H1 (cell line): ENCODE measurements around the gene FBXO44. TPM values are rescaled to one million over a fixed set of nuclear protein-coding genes. Genes with fewer than 3 reads are reported as not detected.

Experiments used
- CTCF ChIA-PET: fragments of 300-600 bp; sonication (Branson Sonifier 250); formaldehyde crosslinking; loops from one replicate; lab custom pipeline; 2021; ENCODE audit not compliant: partially characterized antibody; lab: Charles Lee
- POLR2A ChIA-PET: fragments of 300-600 bp; sonication (Branson Sonifier 250); formaldehyde crosslinking; loops from one replicate; lab custom pipeline; 2021; ENCODE audit warnings: inconsistent platforms; ENCODE audit not compliant: partially characterized antibody; lab: Charles Lee
- DNase-seq, 2 experiments: peaks; one replicate each; pipeline versions ENCODE4 v3.0.0 to v3.0.0-alpha.2; 2010 to 2022; ENCODE audit warnings: low spot score in 2 of 2, low read depth in 1 of 2, mixed read lengths in 1 of 2
- FAIRE-seq: peaks from 2 replicates; lab custom pipeline; 2011; peaks lifted over from hg19 to GRCh38; lab: Jason Lieb, UNC
- H2AFZ ChIP-seq: 2 replicates; pipeline ENCODE4 v1.8.1; 2012; ENCODE audit warnings: low read length, inconsistent platforms
- H2AK5ac ChIP-seq: 2 replicates; pipeline ENCODE4 v1.6.1; 2013; ENCODE audit warnings: low read depth, low read length
- H2BK120ac ChIP-seq: replicated peaks from 2 replicates; pipeline ENCODE3; 2013; ENCODE audit warnings: low read depth, low read length, inconsistent platforms
- H2BK12ac ChIP-seq: 2 replicates; pipeline ENCODE4 v1.6.1; 2013; ENCODE audit warnings: low read depth, low read length
- H2BK15ac ChIP-seq: 2 replicates; pipeline ENCODE4 v1.6.1; 2013; ENCODE audit warnings: low read length
- H2BK20ac ChIP-seq: 2 replicates; pipeline ENCODE4 v1.6.1; 2013; ENCODE audit warnings: low read length
- H2BK5ac ChIP-seq: 2 replicates; pipeline ENCODE4 v1.6.1; 2013; ENCODE audit warnings: low read depth, low read length
- H3K14ac ChIP-seq: 2 replicates; pipeline ENCODE4 v1.6.1; 2013; ENCODE audit warnings: inconsistent platforms; ENCODE audit not compliant: insufficient read length
- H3K18ac ChIP-seq: 2 replicates; pipeline ENCODE4 v1.6.1; 2013; ENCODE audit warnings: low read length; ENCODE audit errors: extremely low read depth
- H3K23ac ChIP-seq: 2 replicates; pipeline ENCODE4 v1.6.1; 2013; ENCODE audit warnings: inconsistent platforms; ENCODE audit not compliant: insufficient read length
- H3K23me2 ChIP-seq: 2 replicates; pipeline ENCODE4 v1.6.1; 2013; ENCODE audit warnings: low read depth, low read length
- H3K27ac ChIP-seq: 2 replicates; pipeline ENCODE4 v1.6.1; 2011; ENCODE audit warnings: low read depth, low read length, inconsistent platforms
- H3K27me3 ChIP-seq, 4 experiments: replicated peaks in 1 of 4; 1 replicate in 1 of 4; 2 replicates in 3 of 4; pipeline versions ENCODE4 v1.6.1 to v1.8.1; 2011 to 2013; ENCODE audit warnings: low read length in 3 of 4, mild to moderate bottlenecking in 3 of 4, inconsistent platforms in 2 of 4, mixed read lengths in 2 of 4, moderate library complexity in 1 of 4; ENCODE audit not compliant: control insufficient read depth in 3 of 4, insufficient read depth in 3 of 4; ENCODE audit errors: extremely low read depth in 1 of 4
- H3K36me3 ChIP-seq, 4 experiments: 2 replicates each; pipeline versions ENCODE4 v1.6.1 to v1.8.1; 2011 to 2013; ENCODE audit warnings: mild to moderate bottlenecking in 4 of 4, low read length in 3 of 4, moderate library complexity in 2 of 4, control low read depth in 1 of 4, inconsistent platforms in 1 of 4; ENCODE audit not compliant: insufficient read depth in 4 of 4, control insufficient read depth in 2 of 4
- H3K4ac ChIP-seq: replicated peaks from 2 replicates; pipeline ENCODE3; 2013; ENCODE audit warnings: low read length, low read depth, mixed read lengths, inconsistent platforms; ENCODE audit not compliant: insufficient read length
- H3K4me1 ChIP-seq, 4 experiments: replicated peaks in 1 of 4; 1 replicate in 1 of 4; 2 replicates in 3 of 4; pipeline versions ENCODE4 v1.6.1 to v1.8.1; 2011 to 2013; ENCODE audit warnings: low read length in 3 of 4, inconsistent platforms in 2 of 4, mixed read lengths in 1 of 4; ENCODE audit not compliant: insufficient read depth in 4 of 4, control insufficient read depth in 3 of 4
- H3K4me2 ChIP-seq, 2 experiments: 2 replicates each; pipeline versions ENCODE4 v1.6.1 to v1.8.1; 2011 to 2013; ENCODE audit warnings: low read depth in 2 of 2, low read length in 2 of 2, control low read depth in 1 of 2, inconsistent platforms in 1 of 2, mild to moderate bottlenecking in 1 of 2; ENCODE audit not compliant: insufficient read depth in 1 of 2
- H3K4me3 ChIP-seq, 4 experiments: fragments of 200-600, 300-600 bp in 1 of 4; sonication (generic), shearing (Covaris generic), sonication (Bioruptor Twin) in 1 of 4; 2 replicates each; pipeline versions ENCODE4 v1.5.1 to v1.8.1; 2011 to 2016; ENCODE audit warnings: low read length in 4 of 4, low read depth in 3 of 4, control low read depth in 2 of 4, inconsistent platforms in 2 of 4, mild to moderate bottlenecking in 2 of 4, mixed read lengths in 1 of 4, moderate library complexity in 1 of 4; ENCODE audit not compliant: insufficient read depth in 2 of 4; ENCODE audit errors: extremely low read depth in 1 of 4
- H3K56ac ChIP-seq: replicated peaks from 2 replicates; pipeline ENCODE3; 2013; ENCODE audit warnings: low read depth, mild to moderate bottlenecking, mixed read lengths, low read length, inconsistent platforms; ENCODE audit not compliant: insufficient read length
- H3K79me1 ChIP-seq: 2 replicates; pipeline ENCODE4 v1.6.1; 2013; ENCODE audit warnings: low read depth, low read length, control low read depth
- H3K79me2 ChIP-seq, 2 experiments: 2 replicates each; pipeline versions ENCODE4 v1.6.1 to v1.8.1; 2012 to 2013; ENCODE audit warnings: low read length in 2 of 2, mild to moderate bottlenecking in 2 of 2, inconsistent platforms in 1 of 2; ENCODE audit not compliant: insufficient read depth in 2 of 2, control insufficient read depth in 1 of 2
- H3K9ac ChIP-seq, 4 experiments: replicated peaks in 1 of 4; 1 replicate in 1 of 4; 2 replicates in 3 of 4; pipeline versions ENCODE4 v1.6.1 to v1.8.1; 2011 to 2013; ENCODE audit warnings: low read depth in 3 of 4, low read length in 3 of 4, control low read depth in 2 of 4, mild to moderate bottlenecking in 2 of 4, moderate library complexity in 2 of 4, inconsistent platforms in 1 of 4; ENCODE audit errors: extremely low read depth in 1 of 4
- H3K9me3 ChIP-seq, 2 experiments: 2 replicates each; pipeline versions ENCODE4 v1.6.1 to v1.8.1; 2012 to 2013; ENCODE audit warnings: mild to moderate bottlenecking in 2 of 2, moderate library complexity in 2 of 2, control low read depth in 1 of 2, inconsistent platforms in 1 of 2, low read depth in 1 of 2, low read length in 1 of 2, mixed read lengths in 1 of 2; ENCODE audit not compliant: insufficient read depth in 2 of 2
- H4K20me1 ChIP-seq, 2 experiments: replicated peaks in 1 of 2; 2 replicates each; pipeline versions ENCODE3 to v1.8.1; 2011 to 2013; ENCODE audit warnings: inconsistent platforms in 2 of 2, low read length in 2 of 2, mild to moderate bottlenecking in 1 of 2; ENCODE audit not compliant: insufficient read depth in 2 of 2, control insufficient read depth in 1 of 2
- H4K5ac ChIP-seq: 2 replicates; pipeline ENCODE4 v1.6.1; 2013; ENCODE audit warnings: low read length, low read depth, mixed read lengths, inconsistent platforms; ENCODE audit not compliant: insufficient read length
- H4K8ac ChIP-seq: 2 replicates; pipeline ENCODE4 v1.8.0; 2013; ENCODE audit warnings: mild to moderate bottlenecking, moderate library complexity, low read length, inconsistent platforms; ENCODE audit not compliant: insufficient read depth; ENCODE audit errors: extremely low read depth
- H4K91ac ChIP-seq: replicated peaks from 2 replicates; pipeline ENCODE3; 2013; ENCODE audit warnings: low read length, mixed read lengths, inconsistent platforms; ENCODE audit not compliant: insufficient read length
- KDM5A ChIP-seq: fragments of 200-600 bp; IDR thresholded peaks from 2 replicates; pipeline ENCODE4 v1.7.1; 2012; ENCODE audit warnings: mild to moderate bottlenecking, low read length, inconsistent platforms, mixed read lengths
- POU5F1 ChIP-seq: IDR thresholded peaks from 2 replicates; pipeline ENCODE4 v1.6.1; 2011; ENCODE audit warnings: low read depth, mild to moderate bottlenecking, low read length, moderate library complexity
- TBP ChIP-seq: IDR thresholded peaks from 2 replicates; pipeline ENCODE4 v1.6.1; 2011; ENCODE audit warnings: low read depth, low read length, improper control_type of control experiment
- TCF12 ChIP-seq: IDR thresholded peaks from 2 replicates; pipeline ENCODE4 v1.6.1; 2011; ENCODE audit warnings: low read depth, mild to moderate bottlenecking, low read length
- ZNF274 ChIP-seq: IDR thresholded peaks from 2 replicates; pipeline ENCODE4 v1.7.0; 2012; ENCODE audit warnings: low read length, borderline replicate concordance; ENCODE audit errors: extremely low read depth
- WGBS, 2 experiments: shearing (Covaris generic) in 1 of 2; methylation state at CpG; one replicate each; pipeline versions ENCODE4 v1.1.6 to v1.1.7; 2013 to 2015; ENCODE audit warnings: low lambda C conversion rate in 2 of 2, mixed read lengths in 2 of 2, inconsistent platforms in 1 of 2, low coverage in 1 of 2, missing lambda C conversion rate in 1 of 2; ENCODE audit not compliant: insufficient replicate concordance in 2 of 2, insufficient coverage in 1 of 2, insufficient read length in 1 of 2; ENCODE audit errors: extremely low coverage in 1 of 2, missing lambda C conversion rate in 1 of 2; 5-methylcytosine and 5-hydroxymethylcytosine counted together
- polyA plus RNA-seq, 7 experiments: library from polyadenylated mRNA; depleted of rRNA in 3 of 7; stranded (reverse) in 5 of 7; unstranded in 2 of 7; fragments of >200 nt in 5 of 7; fragments of 200-250 nt in 2 of 7; gene quantifications; 1 replicate in 5 of 7; 2 replicates in 1 of 7; 4 replicates in 1 of 7; pipeline versions ENCODE4 v1.2.1 to v1.2.3, GENCODE V29; 2011 to 2013; ENCODE audit warnings: missing spikeins in 2 of 7, mixed read lengths in 2 of 7
- total RNA-seq: library from RNA; stranded (reverse); fragmentation: NEBNext Ultra II Directional; extraction: Animal tissue kit (Norgen Biotek cat#: 25700); gene quantifications from 2 replicates; pipeline ENCODE4 v1.2.1, GENCODE V29; 2021
- TF ChIP-seq, protein P1 (sequence below): IDR thresholded peaks from 2 replicates; pipeline ENCODE4 v1.6.1; 2012; ENCODE audit warnings: low read length, inconsistent platforms

FBXO44 gene
- total and polyA plus RNA-seq, 2 of the 8 experiments (the other 6 are each of a cell fraction or from before 2014, with no cell fraction given), result 27.0 to 27.2 TPM

DNA sequence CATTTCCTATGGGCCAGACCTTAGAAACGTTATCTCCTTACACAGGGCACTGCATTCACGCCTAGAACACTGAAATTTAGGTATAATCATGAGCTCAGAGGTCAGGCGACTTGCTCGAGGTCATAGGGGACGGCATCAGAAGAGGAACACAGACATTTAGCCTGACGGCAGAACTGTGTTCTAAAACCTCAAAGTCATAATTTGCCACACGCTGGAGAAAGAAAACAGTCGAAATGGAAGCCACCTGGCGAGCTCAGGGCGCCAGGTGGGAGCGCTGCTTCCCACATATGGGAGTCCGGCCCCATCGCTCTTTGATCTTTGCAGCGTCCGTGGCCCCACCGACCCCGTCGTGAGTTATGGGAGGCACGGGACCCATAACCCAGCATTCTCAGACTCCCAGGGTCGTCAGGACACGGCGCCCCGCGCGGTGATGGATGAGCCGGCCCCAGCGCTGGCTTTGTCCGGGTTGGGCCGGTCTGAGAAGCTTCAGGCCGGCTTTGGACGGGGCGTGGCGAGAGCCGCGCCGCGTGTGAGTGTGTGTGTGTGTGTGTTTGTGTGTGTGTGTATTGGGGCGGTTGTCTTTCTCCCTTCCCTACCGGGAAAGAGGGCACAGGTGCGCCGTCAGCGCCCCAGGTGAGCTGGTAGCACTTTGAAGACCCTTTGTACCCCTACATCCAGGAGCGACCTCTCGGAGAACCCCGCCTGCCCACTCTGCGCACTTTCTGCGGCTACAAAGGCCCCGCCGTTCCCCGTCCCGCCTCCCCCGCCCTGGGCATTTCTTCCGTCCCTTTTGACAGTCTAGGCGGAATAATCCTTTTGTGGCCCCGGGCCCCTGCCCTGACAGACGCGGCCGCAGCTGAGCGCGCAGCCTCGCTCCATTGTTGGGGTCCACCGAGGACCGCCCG is 36.0 kb downstream of the FBXO44 start:
- 2% methylated on average over 52 of the region's 64 CpGs; no CpG with 5 or more reads in 1 of the 2 experiments for WGBS, 2 experiments
- peaks cover 12 to 40% (median 31%) of the 10 kb centered on the region in 4 experiments for H3K4me1 ChIP-seq
- no peaks in the 10 kb centered on the region for H3K9me3 ChIP-seq
- H3K9ac ChIP-seq, result peak overlapping the region; percentile 89 to 99 (median 96)
- peak; percentile 19 for FAIRE-seq
- no peak overlapping the region for H2AFZ ChIP-seq
- H4K91ac ChIP-seq, result peak overlapping the region; percentile 96
- no peak for DNase-seq
- POLR2A ChIA-PET, result interaction anchor here (0.6 to 32.0 kb wide), 24 partner anchors 9 to 220 kb away, joined by 3 to 1025 read pairs (median 6); partner anchors contain the start of genes AGTRAP, FBXO44, FBXO6 and MAD2L2
- H3K23me2 ChIP-seq, result peaks cover 23% of the 10 kb centered on the region
- peak overlapping the region; percentile 100 for H2BK5ac ChIP-seq
- H2BK120ac ChIP-seq, result peak overlapping the region; percentile 75
- H3K18ac ChIP-seq, result peak overlapping the region; percentile 99
- H2AK5ac ChIP-seq, result peak overlapping the region; percentile 99
- peak overlapping the region; percentile 70 for H3K14ac ChIP-seq
- H3K23ac ChIP-seq, result no peak overlapping the region
- peak overlapping the region; percentile 100 for H2BK12ac ChIP-seq
- H3K4ac ChIP-seq, result peak overlapping the region; percentile 61
- peaks cover 30% of the 10 kb centered on the region for H3K79me1 ChIP-seq
- CTCF ChIA-PET, result interaction anchor here (0.7 to 21.6 kb wide), 17 partner anchors 9 to 264 kb away, joined by 3 to 266 read pairs (median 5); partner anchors contain the start of gene MAD2L2
- peak overlapping the region; percentile 88 for H3K56ac ChIP-seq
- H2BK20ac ChIP-seq, result peak overlapping the region; percentile 80; the same call in 1 of the 2 replicates
- peak overlapping the region; percentile 97 for H3K27ac ChIP-seq
- H4K20me1 ChIP-seq, result peaks cover 3 to 11% of the 10 kb centered on the region in 2 experiments
- H3K4me3 ChIP-seq, result peak overlapping the region; percentile 75 to 99 (median 82)
- peaks cover 0 to 15% (median 0%) of the 10 kb centered on the region in 4 experiments; a peak in 2 of 8 replicates for H3K36me3 ChIP-seq
- H3K79me2 ChIP-seq, result peaks cover 15 to 78% of the 10 kb centered on the region in 2 experiments
- peak overlapping the region; percentile 96 to 99 for H3K4me2 ChIP-seq
- peak overlapping the region; percentile 58 for H4K5ac ChIP-seq
- H2BK15ac ChIP-seq, result peak overlapping the region; percentile 83; the same call in 1 of the 2 replicates
- peaks cover 0 to 2% (median 0%) of the 10 kb centered on the region in 4 experiments; a peak in 2 of 7 replicates for H3K27me3 ChIP-seq
- H4K8ac ChIP-seq, result peak overlapping the region; percentile 99
- TF ChIP-seq POU5F1 (no peak), TBP (no peak), TCF12 (no peak), ZNF274 (no peak), KDM5A (no peak)
- TF ChIP-seq, protein P1, sequence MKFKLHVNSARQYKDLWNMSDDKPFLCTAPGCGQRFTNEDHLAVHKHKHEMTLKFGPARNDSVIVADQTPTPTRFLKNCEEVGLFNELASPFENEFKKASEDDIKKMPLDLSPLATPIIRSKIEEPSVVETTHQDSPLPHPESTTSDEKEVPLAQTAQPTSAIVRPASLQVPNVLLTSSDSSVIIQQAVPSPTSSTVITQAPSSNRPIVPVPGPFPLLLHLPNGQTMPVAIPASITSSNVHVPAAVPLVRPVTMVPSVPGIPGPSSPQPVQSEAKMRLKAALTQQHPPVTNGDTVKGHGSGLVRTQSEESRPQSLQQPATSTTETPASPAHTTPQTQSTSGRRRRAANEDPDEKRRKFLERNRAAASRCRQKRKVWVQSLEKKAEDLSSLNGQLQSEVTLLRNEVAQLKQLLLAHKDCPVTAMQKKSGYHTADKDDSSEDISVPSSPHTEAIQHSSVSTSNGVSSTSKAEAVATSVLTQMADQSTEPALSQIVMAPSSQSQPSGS, result no peak; the same call in 1 of the 2 replicates
